ENCODE measurements around the gene ATP2A2. TPM values are rescaled to one million over a fixed set of nuclear protein-coding genes. Genes with fewer than 3 reads are reported as not detected.

Gene ATP2A2
- total RNA-seq: 1,955 TPM
- long read RNA-seq, full-length matches to known transcripts: 2 of 585 reads
- long read RNA-seq, partial matches to known transcripts: 514 of 585 reads
- long read RNA-seq, other reads (novel, unspliced or antisense): 69 of 585 reads

- TF ChIP-seq CTCF (IDR thresholded peaks at IDR 0.05; ENCODE audit: borderline replicate concordance): no peak
- H3K9me3 ChIP-seq (replicated peaks): no peaks in the 10 kb centered on the region
Measured at GRCh38 chr12:110280779-110281548, at the start of gene ATP2A2. ATP2A2 (plus strand) TSS chr12:110281247; CDS start chr12:110281790, 543 bp downstream.

GRCh38 chr12:110233212-110233903, 47.7 kb upstream of the ATP2A2 start:
- no peak for TF ChIP-seq CTCF (IDR thresholded peaks at IDR 0.05; ENCODE audit: borderline replicate concordance)
- peaks cover 51% of the 10 kb centered on the region for H3K4me1 ChIP-seq
- intact Hi-C loops (cut with micrococcal nuclease): no loop called here
- peak overlapping the region; percentile 77 for H3K27ac ChIP-seq (replicated peaks)
- no peaks in the 10 kb centered on the region for H3K27me3 ChIP-seq (ENCODE audit: low read depth)
- H3K9me3 ChIP-seq (replicated peaks): no peaks in the 10 kb centered on the region
- no peak overlapping the region for H3K4me3 ChIP-seq
- no peak for DNase-seq
- H3K36me3 ChIP-seq: no peaks in the 10 kb centered on the region

More at GRCh38 chr12:110280779-110281548, at the start of gene ATP2A2:
- Histone ChIP-seq H3K4me1 (peaks cover 83% of the 10 kb centered on the region), H3K4me3 (peak within 1 kb of the TSS; percentile 96), H3K27ac (replicated peaks) (peak within 1 kb of the TSS; percentile 97), H3K27me3 (ENCODE audit: low read depth) (no peaks in the 10 kb centered on the region), H3K36me3 (peaks cover 39% of the 10 kb centered on the region)
- DNase-seq: peak; percentile 90
- intact Hi-C loops (cut with micrococcal nuclease): no loop called here

- no peak overlapping the region for H3K4me3 ChIP-seq
Measured at GRCh38 chr12:110234331-110234751, 46.7 kb upstream of the ATP2A2 start.

GRCh38 chr12:110234755-110235154, 46.3 kb upstream of the ATP2A2 start:
- intact Hi-C loops (cut with micrococcal nuclease): no loop called here
- peak overlapping the region; percentile 77 for H3K27ac ChIP-seq (replicated peaks)
- DNase-seq: no peak
- TF ChIP-seq CTCF (IDR thresholded peaks at IDR 0.05; ENCODE audit: borderline replicate concordance): no peak
- no peaks in the 10 kb centered on the region for H3K9me3 ChIP-seq (replicated peaks)
- H3K4me1 ChIP-seq: peaks cover 43% of the 10 kb centered on the region
- no peaks in the 10 kb centered on the region for H3K36me3 ChIP-seq
- H3K4me3 ChIP-seq: no peak overlapping the region
- no peaks in the 10 kb centered on the region for H3K27me3 ChIP-seq (ENCODE audit: low read depth)

More at GRCh38 chr12:110234331-110234751, 46.7 kb upstream of the ATP2A2 start:
- no peak for TF ChIP-seq CTCF (IDR thresholded peaks at IDR 0.05; ENCODE audit: borderline replicate concordance)
- DNase-seq: no peak
- H3K27me3 ChIP-seq (ENCODE audit: low read depth): no peaks in the 10 kb centered on the region
- H3K27ac ChIP-seq (replicated peaks): peak overlapping the region; percentile 77
- peaks cover 47% of the 10 kb centered on the region for H3K4me1 ChIP-seq
- no peaks in the 10 kb centered on the region for H3K36me3 ChIP-seq
- intact Hi-C loops (cut with micrococcal nuclease): no loop called here
- H3K9me3 ChIP-seq (replicated peaks): no peaks in the 10 kb centered on the region

- no peaks in the 10 kb centered on the region for H3K36me3 ChIP-seq
- peak overlapping the region; percentile 77 for H3K27ac ChIP-seq (replicated peaks)
- intact Hi-C loops (cut with micrococcal nuclease): no loop called here
- no peaks in the 10 kb centered on the region for H3K27me3 ChIP-seq (ENCODE audit: low read depth)
- H3K4me1 ChIP-seq: peaks cover 43% of the 10 kb centered on the region
- H3K4me3 ChIP-seq: no peak overlapping the region
- DNase-seq: no peak
- no peak for TF ChIP-seq CTCF (IDR thresholded peaks at IDR 0.05; ENCODE audit: borderline replicate concordance)
- no peaks in the 10 kb centered on the region for H3K9me3 ChIP-seq (replicated peaks)
Measured at GRCh38 chr12:110235383-110235782, 45.7 kb upstream of the ATP2A2 start.

Data from left ventricle myocardium inferior (tissue), 1 donor.